GM12864 (cell line): Measurements from ENCODE around the gene TPMT.
A peak's percentile ranks its signal among the peaks of the same experiment; 100 is the strongest.
"Not testable (repeated sequence)": the region's sequence is repeated elsewhere in the genome, so short reads cannot be mapped to it uniquely, and the experiment has no call there.

Experiments
- DNase-seq: peaks from one replicate; pipeline ENCODE4 v3.0.0-alpha.2; 2011; ENCODE audit warnings: low read depth
- H3K4me3 ChIP-seq: 2 replicates; pipeline ENCODE4 v1.5.1; 2011; ENCODE audit warnings: mild to moderate bottlenecking, low read depth, low read length, control low read depth
- CTCF ChIP-seq: IDR thresholded peaks from 2 replicates; pipeline ENCODE4 v1.5.1; 2011; ENCODE audit warnings: low read depth, mild to moderate bottlenecking, moderate library complexity, low read length, control low read depth, inconsistent platforms; ENCODE audit errors: missing control alignments

TPMT gene

DNA sequence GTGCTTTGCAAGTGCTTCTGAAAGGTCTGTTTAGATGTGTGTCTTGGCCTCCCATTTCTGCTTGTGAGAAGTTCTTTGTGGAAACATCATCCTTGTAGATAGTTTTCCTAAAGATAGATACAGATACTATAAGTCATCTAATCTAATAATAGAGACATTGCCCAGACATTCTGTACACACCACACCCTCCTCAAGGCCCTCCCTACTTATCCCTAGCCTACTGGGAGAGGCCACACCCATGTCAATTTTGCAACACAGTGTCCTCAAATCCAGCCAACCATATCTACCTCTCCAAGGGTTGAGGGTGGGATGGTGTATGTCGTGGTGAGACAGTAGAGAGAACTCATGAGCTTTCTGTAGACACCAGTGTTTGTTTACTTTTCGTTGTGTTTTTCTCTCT lies 6.6 kb upstream of the TPMT start:
- H3K4me3 ChIP-seq: no peak overlapping the region
- DNase-seq: no peak
- no peak for TF ChIP-seq CTCF

- no peak for TF ChIP-seq CTCF
- no peak for DNase-seq
- H3K4me3 ChIP-seq: no peak overlapping the region
Measured at GRCh38 chr6:18160911-18161310, 6.0 kb upstream of the TPMT start.

GRCh38 chr6:18155864-18156421 lies 1.1 kb upstream of the TPMT start:
- peak; percentile 60 for DNase-seq
- H3K4me3 ChIP-seq: peak overlapping the region; percentile 69
- TF ChIP-seq CTCF: peak; percentile 29

GRCh38 chr6:18155150-18155863 lies 430 bp upstream of the TPMT start, which contains the start of gene KDM1B:
KDM1B (plus strand) TSS chr6:18155422; CDS start chr6:18159896, 4,474 bp downstream.
- no peak for TF ChIP-seq CTCF

DNA sequence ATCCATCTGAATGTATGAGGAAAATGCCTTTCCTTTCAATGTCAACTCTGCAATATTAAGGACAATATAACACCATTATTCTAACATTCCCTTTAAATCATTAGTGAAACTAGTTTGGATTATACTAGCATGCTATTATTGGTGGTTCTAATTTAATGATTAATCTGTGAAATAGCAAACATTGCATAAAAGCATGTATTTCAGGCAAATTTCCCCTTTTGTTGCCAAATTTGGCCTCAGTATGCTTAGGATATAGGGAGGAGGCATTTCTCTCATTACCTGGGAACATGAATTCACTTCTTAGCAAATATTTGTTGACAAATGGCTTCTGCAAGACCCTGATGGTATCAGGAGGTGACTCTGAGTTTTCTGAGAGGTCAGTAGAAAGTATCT lies 1.6 kb downstream of the TPMT start:
- H3K4me3 ChIP-seq: no peak overlapping the region
- DNase-seq: no peak
- no peak for TF ChIP-seq CTCF

More at GRCh38 chr6:18155150-18155863, 430 bp upstream of the TPMT start, which contains the start of gene KDM1B:
- peak within 1 kb of the TSS; percentile 75 for H3K4me3 ChIP-seq
- peak; percentile 90 for DNase-seq

GRCh38 chr6:18151801-18152200 lies 3.1 kb downstream of the TPMT start:
- no peak overlapping the region for H3K4me3 ChIP-seq
- no peak for TF ChIP-seq CTCF
- DNase-seq: no peak

- not testable (repeated sequence) for DNase-seq, H3K4me3 ChIP-seq
Measured at GRCh38 chr6:18151391-18151790, 3.5 kb downstream of the TPMT start.
